ENCODE measurements around the gene NRIP2.

NRIP2 gene

GRCh38 chr12:2854669-2855453 is 20.0 kb upstream of the NRIP2 start:
- TF ChIP-seq FOXP2 (optimal IDR thresholded peaks at IDR 0.05; ENCODE audit: borderline replicate concordance, extremely low read depth, extremely low read length, insufficient read depth) (no peak), REST (IDR thresholded peaks at IDR 0.05; ENCODE audit: insufficient read depth in 1 of 2, low read depth in 2 of 2, low read length in 2 of 2) (no peak), POLR2AphosphoS5 (IDR thresholded peaks at IDR 0.05; ENCODE audit: low read depth, low read length) (no peak), SIN3A (IDR thresholded peaks at IDR 0.05; ENCODE audit: borderline replicate concordance, insufficient read depth, low read length) (no peak), TAF1 (IDR thresholded peaks at IDR 0.05; ENCODE audit: borderline replicate concordance, insufficient read depth, low read length) (no peak)

- TF ChIP-seq REST (IDR thresholded peaks at IDR 0.05; ENCODE audit: insufficient read depth in 1 of 2, low read depth in 2 of 2, low read length in 2 of 2) = no peak
These were observed 18.8 kb upstream of the NRIP2 start for GRCh38 chr12:2853626-2854025.

GRCh38 chr12:2851931-2852330 is 17.1 kb upstream of the NRIP2 start:
- TF ChIP-seq REST (IDR thresholded peaks at IDR 0.05; ENCODE audit: insufficient read depth in 1 of 2, low read depth in 2 of 2, low read length in 2 of 2) = no peak
- TF ChIP-seq FOXP2 (optimal IDR thresholded peaks at IDR 0.05; ENCODE audit: borderline replicate concordance, extremely low read depth, extremely low read length, insufficient read depth) = no peak
- no peak for TF ChIP-seq SIN3A (IDR thresholded peaks at IDR 0.05; ENCODE audit: borderline replicate concordance, insufficient read depth, low read length)
- TF ChIP-seq TAF1 (IDR thresholded peaks at IDR 0.05; ENCODE audit: borderline replicate concordance, insufficient read depth, low read length) = no peak
- no peak for TF ChIP-seq POLR2AphosphoS5 (IDR thresholded peaks at IDR 0.05; ENCODE audit: low read depth, low read length)

GRCh38 chr12:2845280-2845679 is 10.4 kb upstream of the NRIP2 start:
- TF ChIP-seq FOXP2 (optimal IDR thresholded peaks at IDR 0.05; ENCODE audit: borderline replicate concordance, extremely low read depth, extremely low read length, insufficient read depth) = peak; percentile 30
- TF ChIP-seq POLR2AphosphoS5 (IDR thresholded peaks at IDR 0.05; ENCODE audit: low read depth, low read length) = no peak

- TF ChIP-seq SIN3A (IDR thresholded peaks at IDR 0.05; ENCODE audit: borderline replicate concordance, insufficient read depth, low read length) (no peak), TAF1 (IDR thresholded peaks at IDR 0.05; ENCODE audit: borderline replicate concordance, insufficient read depth, low read length) (no peak), REST (IDR thresholded peaks at IDR 0.05; ENCODE audit: insufficient read depth in 1 of 2, low read depth in 2 of 2, low read length in 2 of 2) (no peak), POLR2AphosphoS5 (IDR thresholded peaks at IDR 0.05; ENCODE audit: low read depth, low read length) (no peak), FOXP2 (optimal IDR thresholded peaks at IDR 0.05; ENCODE audit: borderline replicate concordance, extremely low read depth, extremely low read length, insufficient read depth) (no peak)
These were observed 10.0 kb upstream of the NRIP2 start for GRCh38 chr12:2844786-2845185.

Data from PFSK-1 (cell line).